ENCODE measurements around the gene CMSS1.

- TF ChIP-seq CTCF (IDR thresholded peaks at IDR 0.05; ENCODE audit: low read length) (no peak), EZH2 (IDR thresholded peaks at IDR 0.05; ENCODE audit: borderline replicate concordance, low read length) (no peak)
Observed at GRCh38 chr3:100087198-100087597, 269.5 kb downstream of the CMSS1 start.

All from OCI-LY1 (cell line).